ENCODE results near the gene CD52. TPM values are rescaled to one million over a fixed set of nuclear protein-coding genes. Genes with fewer than 3 reads are reported as not detected.

CD52 gene
- total and polyA plus RNA-seq, 2 experiments from 2014 or later: 7.3 TPM; not detected in 1

GRCh38 chr1:26352338-26352679, 34.6 kb downstream of the CD52 start (continued):
- TF ChIP-seq CREB1 (CRISPR knock-in tag; IDR thresholded peaks at IDR 0.05; ENCODE audit: low read depth) (no peak), NANOG (IDR thresholded peaks at IDR 0.05; ENCODE audit: borderline replicate concordance) (no peak), EZH2 (IDR thresholded peaks at IDR 0.05; ENCODE audit: low read depth, unreplicated experiment) (no peak), ZNF114 (CRISPR knock-in tag; IDR thresholded peaks at IDR 0.05) (no peak), ZNF331 (CRISPR knock-in tag; IDR thresholded peaks at IDR 0.05; ENCODE audit: low read depth) (no peak), EZH2phosphoT487 (IDR thresholded peaks at IDR 0.05; ENCODE audit: unreplicated experiment) (no peak)

DNA sequence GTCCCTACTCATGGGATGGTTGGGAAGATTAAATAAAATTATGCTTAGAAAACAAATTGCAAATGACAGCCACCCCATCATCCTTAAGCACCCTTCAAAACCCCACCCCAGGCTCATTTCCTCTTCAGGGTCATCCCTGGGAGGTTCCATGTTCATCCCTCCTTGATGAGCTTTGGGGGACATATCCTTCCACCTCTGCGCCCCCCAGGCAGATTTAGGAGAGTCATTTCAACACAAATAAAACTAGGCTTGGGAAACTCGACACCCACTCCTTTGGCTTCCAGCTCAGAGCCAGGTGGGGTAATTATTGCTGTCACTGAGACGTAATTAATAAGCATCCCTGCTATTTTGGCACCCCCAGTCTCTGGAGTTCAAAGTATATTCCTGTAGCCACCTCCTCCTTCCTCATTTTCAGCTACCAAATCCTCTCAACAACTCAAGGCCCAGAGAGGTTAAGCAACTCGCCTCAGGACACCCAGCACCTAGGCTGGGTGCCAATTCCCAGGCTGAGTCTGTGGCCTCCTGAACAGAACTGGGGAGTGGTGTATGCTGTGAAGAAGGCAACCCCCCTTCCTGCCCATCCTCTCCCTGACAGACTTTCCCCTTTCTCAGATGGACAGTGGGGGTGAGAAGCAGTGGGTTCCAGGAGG, 35.6 kb downstream of the CD52 start:
- Histone ChIP-seq H3F3A (replicated peaks; ENCODE audit: low read depth) (no peaks in the 10 kb centered on the region; the same call in 1 of the 2 replicates), H3K27ac (ENCODE audit: low read depth) (no peak overlapping the region), H2AFZ (no peak overlapping the region), H3K4me2 (no peak overlapping the region), H3K4me1 (ENCODE audit: insufficient read depth) (peaks cover 20% of the 10 kb centered on the region), H3K36me3 (ENCODE audit: insufficient read depth) (no peaks in the 10 kb centered on the region), H3K4me3 (no peak overlapping the region), H3K27me3 (ENCODE audit: insufficient read depth) (no peaks in the 10 kb centered on the region), H3K79me2 (replicated peaks; ENCODE audit: insufficient read depth) (no peaks in the 10 kb centered on the region), H3K9me2 (ENCODE audit: insufficient read depth) (no peaks in the 10 kb centered on the region), H4K20me1 (replicated peaks; ENCODE audit: insufficient read depth) (no peaks in the 10 kb centered on the region)
- H3K27me3 Mint-ChIP-seq (ENCODE audit: insufficient read depth, low read depth, poor library complexity): peaks cover 25% of the 10 kb centered on the region
- no peaks in the 10 kb centered on the region for H3K9me3 Mint-ChIP-seq
- DNase-seq (ENCODE audit: low spot score) (no peak), ATAC-seq (no peak)
- no peak overlapping the region; the same call in 1 of the 2 replicates for H3K27ac Mint-ChIP-seq
- no peaks in the 10 kb centered on the region for H3K36me3 Mint-ChIP-seq (ENCODE audit: low read depth)
- no peak overlapping the region for H3K4me3 Mint-ChIP-seq
- TF ChIP-seq POLR2AphosphoS5 (IDR thresholded peaks at IDR 0.05; ENCODE audit: low read depth) (no peak), STAT1 (IDR thresholded peaks at IDR 0.05; ENCODE audit: unreplicated experiment) (no peak), CREB1 (CRISPR knock-in tag; IDR thresholded peaks at IDR 0.05; ENCODE audit: low read depth) (no peak), ZNF331 (CRISPR knock-in tag; IDR thresholded peaks at IDR 0.05; ENCODE audit: low read depth) (no peak), JUNB (IDR thresholded peaks at IDR 0.05; ENCODE audit: unreplicated experiment) (no peak), ZNF114 (CRISPR knock-in tag; IDR thresholded peaks at IDR 0.05) (no peak)
- TF ChIP-seq, protein P1, sequence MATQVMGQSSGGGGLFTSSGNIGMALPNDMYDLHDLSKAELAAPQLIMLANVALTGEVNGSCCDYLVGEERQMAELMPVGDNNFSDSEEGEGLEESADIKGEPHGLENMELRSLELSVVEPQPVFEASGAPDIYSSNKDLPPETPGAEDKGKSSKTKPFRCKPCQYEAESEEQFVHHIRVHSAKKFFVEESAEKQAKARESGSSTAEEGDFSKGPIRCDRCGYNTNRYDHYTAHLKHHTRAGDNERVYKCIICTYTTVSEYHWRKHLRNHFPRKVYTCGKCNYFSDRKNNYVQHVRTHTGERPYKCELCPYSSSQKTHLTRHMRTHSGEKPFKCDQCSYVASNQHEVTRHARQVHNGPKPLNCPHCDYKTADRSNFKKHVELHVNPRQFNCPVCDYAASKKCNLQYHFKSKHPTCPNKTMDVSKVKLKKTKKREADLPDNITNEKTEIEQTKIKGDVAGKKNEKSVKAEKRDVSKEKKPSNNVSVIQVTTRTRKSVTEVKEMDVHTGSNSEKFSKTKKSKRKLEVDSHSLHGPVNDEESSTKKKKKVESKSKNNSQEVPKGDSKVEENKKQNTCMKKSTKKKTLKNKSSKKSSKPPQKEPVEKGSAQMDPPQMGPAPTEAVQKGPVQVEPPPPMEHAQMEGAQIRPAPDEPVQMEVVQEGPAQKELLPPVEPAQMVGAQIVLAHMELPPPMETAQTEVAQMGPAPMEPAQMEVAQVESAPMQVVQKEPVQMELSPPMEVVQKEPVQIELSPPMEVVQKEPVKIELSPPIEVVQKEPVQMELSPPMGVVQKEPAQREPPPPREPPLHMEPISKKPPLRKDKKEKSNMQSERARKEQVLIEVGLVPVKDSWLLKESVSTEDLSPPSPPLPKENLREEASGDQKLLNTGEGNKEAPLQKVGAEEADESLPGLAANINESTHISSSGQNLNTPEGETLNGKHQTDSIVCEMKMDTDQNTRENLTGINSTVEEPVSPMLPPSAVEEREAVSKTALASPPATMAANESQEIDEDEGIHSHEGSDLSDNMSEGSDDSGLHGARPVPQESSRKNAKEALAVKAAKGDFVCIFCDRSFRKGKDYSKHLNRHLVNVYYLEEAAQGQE (IDR thresholded peaks at IDR 0.05; ENCODE audit: unreplicated experiment): no peak
- TF ChIP-seq, protein P2, sequence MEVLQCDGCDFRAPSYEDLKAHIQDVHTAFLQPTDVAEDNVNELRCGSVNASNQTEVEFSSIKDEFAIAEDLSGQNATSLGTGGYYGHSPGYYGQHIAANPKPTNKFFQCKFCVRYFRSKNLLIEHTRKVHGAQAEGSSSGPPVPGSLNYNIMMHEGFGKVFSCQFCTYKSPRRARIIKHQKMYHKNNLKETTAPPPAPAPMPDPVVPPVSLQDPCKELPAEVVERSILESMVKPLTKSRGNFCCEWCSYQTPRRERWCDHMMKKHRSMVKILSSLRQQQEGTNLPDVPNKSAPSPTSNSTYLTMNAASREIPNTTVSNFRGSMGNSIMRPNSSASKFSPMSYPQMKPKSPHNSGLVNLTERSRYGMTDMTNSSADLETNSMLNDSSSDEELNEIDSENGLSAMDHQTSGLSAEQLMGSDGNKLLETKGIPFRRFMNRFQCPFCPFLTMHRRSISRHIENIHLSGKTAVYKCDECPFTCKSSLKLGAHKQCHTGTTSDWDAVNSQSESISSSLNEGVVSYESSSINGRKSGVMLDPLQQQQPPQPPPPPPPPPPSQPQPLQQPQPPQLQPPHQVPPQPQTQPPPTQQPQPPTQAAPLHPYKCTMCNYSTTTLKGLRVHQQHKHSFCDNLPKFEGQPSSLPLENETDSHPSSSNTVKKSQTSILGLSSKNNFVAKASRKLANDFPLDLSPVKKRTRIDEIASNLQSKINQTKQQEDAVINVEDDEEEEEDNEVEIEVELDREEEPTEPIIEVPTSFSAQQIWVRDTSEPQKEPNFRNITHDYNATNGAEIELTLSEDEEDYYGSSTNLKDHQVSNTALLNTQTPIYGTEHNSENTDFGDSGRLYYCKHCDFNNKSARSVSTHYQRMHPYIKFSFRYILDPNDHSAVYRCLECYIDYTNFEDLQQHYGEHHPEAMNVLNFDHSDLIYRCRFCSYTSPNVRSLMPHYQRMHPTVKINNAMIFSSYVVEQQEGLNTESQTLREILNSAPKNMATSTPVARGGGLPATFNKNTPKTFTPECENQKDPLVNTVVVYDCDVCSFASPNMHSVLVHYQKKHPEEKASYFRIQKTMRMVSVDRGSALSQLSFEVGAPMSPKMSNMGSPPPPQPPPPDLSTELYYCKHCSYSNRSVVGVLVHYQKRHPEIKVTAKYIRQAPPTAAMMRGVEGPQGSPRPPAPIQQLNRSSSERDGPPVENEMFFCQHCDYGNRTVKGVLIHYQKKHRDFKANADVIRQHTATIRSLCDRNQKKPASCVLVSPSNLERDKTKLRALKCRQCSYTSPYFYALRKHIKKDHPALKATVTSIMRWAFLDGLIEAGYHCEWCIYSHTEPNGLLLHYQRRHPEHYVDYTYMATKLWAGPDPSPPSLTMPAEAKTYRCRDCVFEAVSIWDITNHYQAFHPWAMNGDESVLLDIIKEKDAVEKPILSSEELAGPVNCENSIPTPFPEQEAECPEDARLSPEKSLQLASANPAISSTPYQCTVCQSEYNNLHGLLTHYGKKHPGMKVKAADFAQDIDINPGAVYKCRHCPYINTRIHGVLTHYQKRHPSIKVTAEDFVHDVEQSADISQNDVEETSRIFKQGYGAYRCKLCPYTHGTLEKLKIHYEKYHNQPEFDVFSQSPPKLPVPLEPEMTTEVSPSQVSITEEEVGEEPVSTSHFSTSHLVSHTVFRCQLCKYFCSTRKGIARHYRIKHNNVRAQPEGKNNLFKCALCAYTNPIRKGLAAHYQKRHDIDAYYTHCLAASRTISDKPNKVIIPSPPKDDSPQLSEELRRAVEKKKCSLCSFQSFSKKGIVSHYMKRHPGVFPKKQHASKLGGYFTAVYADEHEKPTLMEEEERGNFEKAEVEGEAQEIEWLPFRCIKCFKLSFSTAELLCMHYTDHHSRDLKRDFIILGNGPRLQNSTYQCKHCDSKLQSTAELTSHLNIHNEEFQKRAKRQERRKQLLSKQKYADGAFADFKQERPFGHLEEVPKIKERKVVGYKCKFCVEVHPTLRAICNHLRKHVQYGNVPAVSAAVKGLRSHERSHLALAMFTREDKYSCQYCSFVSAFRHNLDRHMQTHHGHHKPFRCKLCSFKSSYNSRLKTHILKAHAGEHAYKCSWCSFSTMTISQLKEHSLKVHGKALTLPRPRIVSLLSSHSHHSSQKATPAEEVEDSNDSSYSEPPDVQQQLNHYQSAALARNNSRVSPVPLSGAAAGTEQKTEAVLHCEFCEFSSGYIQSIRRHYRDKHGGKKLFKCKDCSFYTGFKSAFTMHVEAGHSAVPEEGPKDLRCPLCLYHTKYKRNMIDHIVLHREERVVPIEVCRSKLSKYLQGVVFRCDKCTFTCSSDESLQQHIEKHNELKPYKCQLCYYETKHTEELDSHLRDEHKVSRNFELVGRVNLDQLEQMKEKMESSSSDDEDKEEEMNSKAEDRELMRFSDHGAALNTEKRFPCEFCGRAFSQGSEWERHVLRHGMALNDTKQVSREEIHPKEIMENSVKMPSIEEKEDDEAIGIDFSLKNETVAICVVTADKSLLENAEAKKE (CRISPR knock-in tag; IDR thresholded peaks at IDR 0.05): no peak
- TF ChIP-seq, protein P3, sequence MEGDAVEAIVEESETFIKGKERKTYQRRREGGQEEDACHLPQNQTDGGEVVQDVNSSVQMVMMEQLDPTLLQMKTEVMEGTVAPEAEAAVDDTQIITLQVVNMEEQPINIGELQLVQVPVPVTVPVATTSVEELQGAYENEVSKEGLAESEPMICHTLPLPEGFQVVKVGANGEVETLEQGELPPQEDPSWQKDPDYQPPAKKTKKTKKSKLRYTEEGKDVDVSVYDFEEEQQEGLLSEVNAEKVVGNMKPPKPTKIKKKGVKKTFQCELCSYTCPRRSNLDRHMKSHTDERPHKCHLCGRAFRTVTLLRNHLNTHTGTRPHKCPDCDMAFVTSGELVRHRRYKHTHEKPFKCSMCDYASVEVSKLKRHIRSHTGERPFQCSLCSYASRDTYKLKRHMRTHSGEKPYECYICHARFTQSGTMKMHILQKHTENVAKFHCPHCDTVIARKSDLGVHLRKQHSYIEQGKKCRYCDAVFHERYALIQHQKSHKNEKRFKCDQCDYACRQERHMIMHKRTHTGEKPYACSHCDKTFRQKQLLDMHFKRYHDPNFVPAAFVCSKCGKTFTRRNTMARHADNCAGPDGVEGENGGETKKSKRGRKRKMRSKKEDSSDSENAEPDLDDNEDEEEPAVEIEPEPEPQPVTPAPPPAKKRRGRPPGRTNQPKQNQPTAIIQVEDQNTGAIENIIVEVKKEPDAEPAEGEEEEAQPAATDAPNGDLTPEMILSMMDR (conservative IDR thresholded peaks at IDR 0.05; ENCODE audit: low read depth in 2 of 2): no peak
- peaks cover 43% of the 10 kb centered on the region for H3K4me1 Mint-ChIP-seq
